IMR-90 (cell line): Measurements from ENCODE around the gene PSPN. TPM values are rescaled to one million over a fixed set of nuclear protein-coding genes. Genes with fewer than 3 reads are reported as not detected.
A peak's percentile ranks its signal among the peaks of the same experiment; 100 is the strongest.

Experiments used
- ATAC-seq: fragments of 200-7000 bp; cut with Tn5 transposase; 2 replicates; pipeline ENCODE4 v1.9.1; 2020; ENCODE audit warnings: low read depth, mild to moderate bottlenecking, moderate library complexity
- Bru-seq: library from RNA; stranded (reverse); fragments of 400-500 nt; gene quantifications from one replicate; lab custom pipeline; 2021; lab: Mats Ljungman, UMichigan
- BruChase-seq, 2 experiments: library from RNA; stranded (reverse); fragments of 400-500 nt; gene quantifications; one replicate each; lab custom pipeline; 2021; lab: Mats Ljungman, UMichigan
- BruUV-seq: library from RNA; stranded (reverse); fragments of 400-500 nt; replicated peaks from 2 replicates; lab custom pipeline; 2021; lab: Mats Ljungman, UMichigan
- CTCF ChIA-PET: fragments of 300-600 bp; formaldehyde crosslinking; extraction: SDS; loops from one replicate; lab custom pipeline; 2021; ENCODE audit warnings: antibody characterized with exemption; lab: Yijun Ruan, JAX
- POLR2A ChIA-PET: fragments of 300-600 bp; sonication (Branson Sonifier 250); formaldehyde crosslinking; loops from one replicate; lab custom pipeline; 2022; ENCODE audit warnings: antibody characterized with exemption; ENCODE audit not compliant: unreplicated experiment; lab: Charles Lee
- DNase-seq: peaks from one replicate; pipeline ENCODE4 v3.0.0; 2013
- H2AFZ ChIP-seq: replicated peaks from 2 replicates; pipeline ENCODE3; 2013; ENCODE audit warnings: low read length, mild to moderate bottlenecking; ENCODE audit not compliant: poor library complexity
- H2AK5ac ChIP-seq: 2 replicates; pipeline ENCODE4 v1.6.1; 2013; ENCODE audit warnings: low read depth, low read length, inconsistent platforms
- H2AK9ac ChIP-seq: replicated peaks from 2 replicates; pipeline ENCODE3; 2013; ENCODE audit warnings: mild to moderate bottlenecking, low read depth, low read length, moderate library complexity; ENCODE audit not compliant: poor library complexity
- H2BK120ac ChIP-seq: 2 replicates; pipeline ENCODE4 v1.6.1; 2013; ENCODE audit warnings: low read depth, low read length, inconsistent platforms
- H2BK15ac ChIP-seq: 3 replicates; pipeline ENCODE4 v1.6.1; 2013; ENCODE audit warnings: low read depth, low read length, inconsistent platforms
- H2BK20ac ChIP-seq: 2 replicates; pipeline ENCODE4 v1.6.1; 2013; ENCODE audit warnings: low read depth, mild to moderate bottlenecking, inconsistent platforms, low read length, moderate library complexity
- H2BK5ac ChIP-seq: 2 replicates; pipeline ENCODE4 v1.6.1; 2013; ENCODE audit warnings: mild to moderate bottlenecking, low read depth, low read length, inconsistent platforms; ENCODE audit not compliant: poor library complexity, severe bottlenecking
- H3K14ac ChIP-seq: replicated peaks from 2 replicates; pipeline ENCODE4 v1.6.1; 2013; ENCODE audit warnings: low read depth, low read length, inconsistent platforms
- H3K18ac ChIP-seq: 2 replicates; pipeline ENCODE4 v1.6.1; 2013; ENCODE audit warnings: low read depth, low read length, control low read depth
- H3K23ac ChIP-seq: 2 replicates; pipeline ENCODE4 v1.6.1; 2013; ENCODE audit warnings: low read depth, low read length, inconsistent platforms
- H3K27ac ChIP-seq: 2 replicates; pipeline ENCODE4 v1.5.1; 2013; ENCODE audit warnings: mild to moderate bottlenecking, control low read depth, low read length; ENCODE audit not compliant: insufficient read depth
- H3K27me3 ChIP-seq: 2 replicates; pipeline ENCODE4 v1.6.1; 2013; ENCODE audit warnings: low read length; ENCODE audit not compliant: control insufficient read depth, insufficient read depth
- H3K36me3 ChIP-seq: 2 replicates; pipeline ENCODE4 v1.6.1; 2013; ENCODE audit warnings: low read length, mixed read lengths; ENCODE audit not compliant: control insufficient read depth, insufficient read depth
- H3K4ac ChIP-seq: 2 replicates; pipeline ENCODE4 v1.6.1; 2013; ENCODE audit warnings: low read depth, low read length, inconsistent platforms
- H3K4me1 ChIP-seq: 2 replicates; pipeline ENCODE4 v1.6.1; 2013; ENCODE audit warnings: low read length, mixed read lengths; ENCODE audit not compliant: control insufficient read depth, insufficient read depth
- H3K4me2 ChIP-seq: 2 replicates; pipeline ENCODE4 v1.6.1; 2013; ENCODE audit warnings: low read depth, mild to moderate bottlenecking, control low read depth, low read length, moderate library complexity
- H3K4me3 ChIP-seq: 2 replicates; pipeline ENCODE4 v1.5.1; 2013; ENCODE audit warnings: low read depth, mild to moderate bottlenecking, control low read depth, low read length, moderate library complexity; ENCODE audit not compliant: insufficient read depth
- H3K56ac ChIP-seq: 2 replicates; pipeline ENCODE4 v1.6.1; 2013; ENCODE audit warnings: low read length, inconsistent platforms; ENCODE audit not compliant: insufficient read depth; ENCODE audit errors: extremely low read depth
- H3K79me1 ChIP-seq, 2 experiments: 2 replicates each; pipeline ENCODE4 v1.6.1; 2013; ENCODE audit warnings: low read length in 2 of 2, inconsistent platforms in 1 of 2, low read depth in 1 of 2
- H3K9ac ChIP-seq: 2 replicates; pipeline ENCODE4 v1.6.1; 2013; ENCODE audit warnings: low read depth, low read length, control low read depth
- H3K9me1 ChIP-seq: 2 replicates; pipeline ENCODE4 v1.6.1; 2013; ENCODE audit warnings: low read length, inconsistent platforms; ENCODE audit not compliant: insufficient read depth
- H3K9me3 ChIP-seq: 2 replicates; pipeline ENCODE4 v1.6.1; 2013; ENCODE audit warnings: low read length; ENCODE audit not compliant: control insufficient read depth, insufficient read depth
- H4K20me1 ChIP-seq: 2 replicates; pipeline ENCODE4 v1.6.1; 2013; ENCODE audit warnings: low read length, inconsistent platforms; ENCODE audit not compliant: insufficient read depth
- H4K5ac ChIP-seq: 2 replicates; pipeline ENCODE4 v1.6.1; 2013; ENCODE audit warnings: mild to moderate bottlenecking, low read depth, low read length, control low read depth
- H4K8ac ChIP-seq, 2 experiments: 2 replicates each; pipeline ENCODE4 v1.6.1; 2013; ENCODE audit warnings: low read depth in 2 of 2, low read length in 2 of 2, control low read depth in 1 of 2, inconsistent platforms in 1 of 2
- H4K91ac ChIP-seq: 2 replicates; pipeline ENCODE4 v1.6.1; 2013; ENCODE audit warnings: low read depth, low read length, inconsistent platforms; ENCODE audit not compliant: insufficient read depth
- CHD1 ChIP-seq: IDR thresholded peaks from 2 replicates; pipeline ENCODE4 v1.6.1; 2012; ENCODE audit warnings: low read depth, low read length, improper control_type of control experiment
- MAFK ChIP-seq: IDR thresholded peaks from 2 replicates; pipeline ENCODE4 v1.6.1; 2012; ENCODE audit warnings: low read depth, low read length, improper control_type of control experiment
- MXI1 ChIP-seq: IDR thresholded peaks from 2 replicates; pipeline ENCODE4 v1.6.1; 2012; ENCODE audit warnings: low read depth, mild to moderate bottlenecking, low read length, moderate library complexity, borderline replicate concordance
- NFE2L2 ChIP-seq: fragments of 150-350 bp; IDR thresholded peaks from 2 replicates; pipeline ENCODE4 v1.6.1; 2016; ENCODE audit warnings: low read depth, mild to moderate bottlenecking, low read length
- POLR2A ChIP-seq: IDR thresholded peaks from 2 replicates; pipeline ENCODE4 v1.6.1; 2012; ENCODE audit warnings: mild to moderate bottlenecking, low read depth, low read length
- RAD21 ChIP-seq: IDR thresholded peaks from 2 replicates; pipeline ENCODE4 v1.6.1; 2012; ENCODE audit warnings: low read length, improper control_type of control experiment
- SMC3 ChIP-seq: fragments of 150-350 bp; IDR thresholded peaks from 2 replicates; pipeline ENCODE4 v1.6.1; 2016; ENCODE audit warnings: low read depth, mild to moderate bottlenecking, antibody characterized with exemption, low read length, moderate library complexity
- WGBS, 2 experiments: methylation state at CpG; one replicate each; pipeline versions ENCODE4 v1.1.5 to v1.1.7; 2013; ENCODE audit warnings: missing lambda C conversion rate in 2 of 2; ENCODE audit not compliant: insufficient read length in 1 of 2; ENCODE audit errors: extremely low coverage in 2 of 2; 5-methylcytosine and 5-hydroxymethylcytosine counted together
- dilution Hi-C: fragments of 300-500 bp; cut with HindIII; formaldehyde crosslinking; loops from one replicate; pipeline ENCODE4 v1.14.3; 2018; ENCODE audit warnings: low sequenced_read_pairs; ENCODE audit not compliant: unreplicated experiment
- in situ Hi-C: fragments of 300-500 bp; cut with MboI; formaldehyde crosslinking; loops from 3 replicates; pipeline ENCODE4 v1.14.3; 2019; ENCODE audit warnings: low sequenced_read_pairs, inconsistent platforms, mixed read lengths
- intact Hi-C: fragments of 100-400 bp; cut with micrococcal nuclease; formaldehyde crosslinking; loops from 2 replicates; pipeline ENCODE4 v1.10.0; 2022
- long read RNA-seq: library from polyadenylated mRNA; unstranded; transcript quantifications from one replicate; pipeline ENCODE4 v2.0.0, GENCODE V29; 2021; ENCODE audit not compliant: unreplicated experiment
- polyA plus RNA-seq, 3 experiments: library from polyadenylated mRNA; depleted of rRNA; stranded (reverse); fragments of >200 nt; gene quantifications; 2 replicates each; pipeline ENCODE4 v1.2.3, GENCODE V29; 2012; ENCODE audit warnings: low replicate concordance in 1 of 3
- total RNA-seq: library from RNA; depleted of rRNA; stranded (reverse); fragments of >200 nt; gene quantifications from 2 replicates; pipeline ENCODE4 v1.2.3, GENCODE V29; 2012; rRNA removed
- TF ChIP-seq, protein P1 (sequence below): conservative IDR thresholded peaks from 2 replicates; pipeline ENCODE4 v1.5.1; 2012; ENCODE audit warnings: mild to moderate bottlenecking, low read depth, low read length, improper control_type of control experiment

Gene PSPN, protein sequence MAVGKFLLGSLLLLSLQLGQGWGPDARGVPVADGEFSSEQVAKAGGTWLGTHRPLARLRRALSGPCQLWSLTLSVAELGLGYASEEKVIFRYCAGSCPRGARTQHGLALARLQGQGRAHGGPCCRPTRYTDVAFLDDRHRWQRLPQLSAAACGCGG
- 0.54 and 0.56 TPM in 2 replicates for total RNA-seq
- 0.34 and 0.37 TPM in 2 replicates for polyA plus RNA-seq (2012; rRNA removed)
- polyA plus RNA-seq (2012; cell fraction: cytosol; rRNA removed) = 0.24 and 0.30 TPM in 2 replicates
- polyA plus RNA-seq (2012; cell fraction: nucleus; rRNA removed; ENCODE audit: low replicate concordance) = 0.46 and 0.65 TPM in 2 replicates
- percentile 41 among the genes with signal in this experiment for Bru-seq, nascent RNA
- percentile 73 among the genes with signal in this experiment for BruChase-seq, experiment 1, labeled RNA remaining after a 6-hour chase
- percentile 52 among the genes with signal in this experiment for BruChase-seq, experiment 2, labeled RNA remaining after a 2-hour chase
- long read RNA-seq, partial matches to known transcripts = 0 of 2 reads
- long read RNA-seq, other reads (novel, unspliced or antisense) = 0 of 2 reads

DNA sequence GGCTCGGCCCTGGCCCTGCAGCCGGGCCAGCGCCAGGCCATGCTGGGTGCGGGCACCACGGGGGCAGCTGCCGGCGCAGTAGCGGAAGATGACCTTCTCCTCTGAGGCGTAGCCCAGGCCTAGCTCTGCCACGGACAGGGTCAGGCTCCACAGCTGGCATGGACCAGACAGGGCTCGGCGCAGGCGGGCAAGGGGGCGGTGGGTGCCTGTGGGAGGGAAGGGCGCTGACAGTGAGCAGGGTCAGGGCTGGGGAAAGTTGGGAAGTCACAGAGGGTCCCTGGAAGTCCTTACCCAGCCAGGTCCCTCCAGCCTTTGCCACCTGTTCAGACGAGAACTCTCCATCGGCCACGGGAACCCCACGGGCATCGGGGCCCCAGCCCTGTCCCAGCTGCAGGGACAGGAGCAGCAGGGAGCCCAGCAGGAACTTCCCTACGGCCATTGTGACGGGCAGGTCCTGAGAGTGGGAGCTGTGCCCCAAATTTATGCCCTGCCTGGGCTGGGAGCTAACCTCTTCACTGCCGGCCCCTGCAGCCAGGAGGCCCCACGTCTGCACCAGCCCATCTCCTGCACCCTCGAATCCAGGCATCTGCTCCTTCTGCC, at the start of gene PSPN:
Gene PSPN, minus strand, starts transcription at position 523 of the 600 bp plus-strand sequence. Its CDS starts 84 bp downstream, at position 439.
- intact Hi-C loops (no loop called here), in situ Hi-C loops (no loop called here), dilution Hi-C loops (no loop called here)
- Histone ChIP-seq H2BK120ac (no peak within 1 kb of the TSS), H3K79me1 (peaks cover 7 to 14% of the 10 kb centered on the region in 2 experiments; a peak in 3 of 4 replicates), H3K56ac (no peak within 1 kb of the TSS), H4K8ac (no peak within 1 kb of the TSS), H3K9me1 (peaks cover 13% of the 10 kb centered on the region), H3K4me1 (peaks cover 11% of the 10 kb centered on the region), H4K91ac (no peak within 1 kb of the TSS), H3K4ac (no peak within 1 kb of the TSS), H3K4me3 (no peak within 1 kb of the TSS), H3K4me2 (no peak within 1 kb of the TSS), H3K36me3 (peaks cover 16% of the 10 kb centered on the region), H3K14ac (no peak within 1 kb of the TSS), H2BK5ac (no peak within 1 kb of the TSS), H4K20me1 (no peaks in the 10 kb centered on the region), H3K27me3 (no peaks in the 10 kb centered on the region), H4K5ac (no peak within 1 kb of the TSS), H3K9ac (no peak within 1 kb of the TSS), H3K18ac (no peak within 1 kb of the TSS), H3K23ac (no peak within 1 kb of the TSS), H2AK5ac (no peak within 1 kb of the TSS), H3K9me3 (peaks cover 7% of the 10 kb centered on the region; the same call in 1 of the 2 replicates), H2AFZ (peak within 1 kb of the TSS; percentile 32), H3K27ac (no peak within 1 kb of the TSS), H2BK20ac (no peak within 1 kb of the TSS), H2AK9ac (peak within 1 kb of the TSS; percentile 37), H2BK15ac (no peak within 1 kb of the TSS)
- no TSS peak for BruUV-seq
- WGBS, 2 experiments = 99% methylated on average over 13 of the region's 25 CpGs; no CpG with 5 or more reads in 1 of the 2 experiments
- ATAC-seq = no peak
- ChIA-PET POLR2A (no interaction called here), CTCF (no interaction called here)
- no peak for TF ChIP-seq MXI1
- no peak for TF ChIP-seq CHD1
- TF ChIP-seq, protein P1, sequence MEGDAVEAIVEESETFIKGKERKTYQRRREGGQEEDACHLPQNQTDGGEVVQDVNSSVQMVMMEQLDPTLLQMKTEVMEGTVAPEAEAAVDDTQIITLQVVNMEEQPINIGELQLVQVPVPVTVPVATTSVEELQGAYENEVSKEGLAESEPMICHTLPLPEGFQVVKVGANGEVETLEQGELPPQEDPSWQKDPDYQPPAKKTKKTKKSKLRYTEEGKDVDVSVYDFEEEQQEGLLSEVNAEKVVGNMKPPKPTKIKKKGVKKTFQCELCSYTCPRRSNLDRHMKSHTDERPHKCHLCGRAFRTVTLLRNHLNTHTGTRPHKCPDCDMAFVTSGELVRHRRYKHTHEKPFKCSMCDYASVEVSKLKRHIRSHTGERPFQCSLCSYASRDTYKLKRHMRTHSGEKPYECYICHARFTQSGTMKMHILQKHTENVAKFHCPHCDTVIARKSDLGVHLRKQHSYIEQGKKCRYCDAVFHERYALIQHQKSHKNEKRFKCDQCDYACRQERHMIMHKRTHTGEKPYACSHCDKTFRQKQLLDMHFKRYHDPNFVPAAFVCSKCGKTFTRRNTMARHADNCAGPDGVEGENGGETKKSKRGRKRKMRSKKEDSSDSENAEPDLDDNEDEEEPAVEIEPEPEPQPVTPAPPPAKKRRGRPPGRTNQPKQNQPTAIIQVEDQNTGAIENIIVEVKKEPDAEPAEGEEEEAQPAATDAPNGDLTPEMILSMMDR = no peak
- TF ChIP-seq MAFK = no peak
- TF ChIP-seq SMC3 = no peak
- no peak for TF ChIP-seq POLR2A
- TF ChIP-seq RAD21 = no peak
- TF ChIP-seq NFE2L2 = no peak
- no peak for DNase-seq
